Measurements from ENCODE around the gene ARFGEF2. TPM values are rescaled to one million over a fixed set of nuclear protein-coding genes. Genes with fewer than 3 reads are reported as not detected.

Gene ARFGEF2
- total and polyA plus RNA-seq, 4 donors: 7.4 to 35.1 (median 20.1) TPM

DNA sequence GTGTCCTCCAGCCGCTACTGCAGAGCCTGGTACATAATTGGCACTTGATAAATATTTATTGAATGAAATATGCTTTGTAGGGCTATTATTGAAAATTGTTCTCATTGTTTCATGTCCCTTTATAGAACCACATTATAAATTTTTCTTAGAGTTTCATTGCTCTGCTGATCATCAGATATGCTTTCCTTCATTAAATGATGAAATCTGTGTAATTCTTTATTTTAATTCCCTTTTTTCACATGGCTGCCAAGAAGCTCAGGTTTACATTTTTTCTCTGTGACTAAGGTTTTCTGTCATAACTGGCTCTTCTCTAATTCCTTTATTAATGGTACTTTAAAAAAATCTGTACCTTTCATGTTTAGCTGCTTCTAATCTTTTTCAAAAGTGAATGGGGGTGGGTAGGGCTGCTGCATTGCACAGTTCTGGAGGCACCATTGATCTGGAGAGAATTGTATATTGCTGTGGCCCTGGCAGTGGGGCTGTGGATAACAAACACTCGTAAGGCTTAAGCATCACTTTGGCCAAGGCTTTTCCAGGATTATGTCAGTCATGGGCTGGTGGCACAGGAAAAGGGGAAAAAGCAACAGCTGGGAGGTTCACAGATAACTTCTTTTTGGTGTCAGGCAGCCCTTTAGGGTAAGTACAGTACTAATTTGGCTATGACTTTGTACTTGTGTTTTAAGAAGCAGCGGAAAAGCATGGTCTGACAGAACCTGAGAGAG is 43.8 kb downstream of the ARFGEF2 start:
- Histone ChIP-seq H3K9me3 (ENCODE audit: control insufficient read depth in 4 of 4, insufficient read depth in 3 of 4, low read length in 3 of 4) (no peaks in the 10 kb centered on the region), H3K27ac (ENCODE audit: low read depth in 1 of 2, low read length in 1 of 2) (no peak overlapping the region), H3K4me3 (no peak overlapping the region), H3K4me1 (ENCODE audit: control insufficient read depth in 5 of 5, insufficient read depth in 5 of 5, low read length in 5 of 5) (no peaks in the 10 kb centered on the region), H3K36me3 (ENCODE audit: control insufficient read depth in 4 of 4, insufficient read depth in 4 of 4, low read length in 4 of 4) (peaks cover 12 to 29% (median 19%) of the 10 kb centered on the region in 4 donors), H3K9ac (ENCODE audit: insufficient read depth in 1 of 2, low read length in 2 of 2) (no peak overlapping the region), H3K27me3 (ENCODE audit: control insufficient read depth in 3 of 3, insufficient read depth in 3 of 3, low read length in 2 of 3) (no peaks in the 10 kb centered on the region)
- WGBS, 2 donors: 79 to 90% methylated on average over 3 of the region's 3 CpGs
- ATAC-seq (ENCODE audit: insufficient read depth, low FRiP score): no peak
- no peak for TF ChIP-seq CTCF (IDR thresholded peaks at IDR 0.05; ENCODE audit: control extremely low read depth, extremely low read depth)
- DNase-seq: no peak

DNA sequence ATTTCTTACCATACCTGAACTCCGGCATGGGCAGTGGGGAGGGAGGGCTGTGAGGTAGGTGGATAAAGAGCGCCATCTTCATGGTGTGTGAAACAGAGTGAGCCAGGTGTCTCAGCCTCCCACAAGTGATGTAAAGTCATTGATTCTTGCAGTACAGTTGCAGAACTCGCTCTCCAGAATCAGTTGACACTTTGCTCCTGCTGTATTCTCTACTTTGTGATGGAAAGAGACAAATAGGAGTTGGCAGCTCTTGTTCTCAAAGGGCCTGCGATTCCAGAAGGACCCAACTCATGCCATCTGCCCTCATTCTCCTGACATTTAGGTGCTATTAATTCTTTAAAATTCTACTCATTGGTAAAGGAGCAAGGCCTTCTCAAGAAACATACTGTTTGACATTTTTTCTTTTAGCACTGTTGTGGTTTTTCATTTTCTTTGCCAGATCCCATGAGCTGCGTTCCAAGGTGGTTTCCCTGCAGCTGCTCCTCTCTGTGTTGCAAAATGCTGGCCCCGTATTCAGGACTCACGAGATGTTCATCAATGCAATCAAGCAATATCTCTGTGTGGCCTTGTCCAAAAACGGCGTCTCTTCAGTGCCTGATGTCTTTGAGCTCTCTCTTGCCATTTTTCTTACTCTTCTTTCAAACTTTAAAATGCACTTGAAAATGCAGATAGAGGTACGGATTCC is 49.3 kb downstream of the ARFGEF2 start:
- no peaks in the 10 kb centered on the region for H3K4me1 ChIP-seq (ENCODE audit: control insufficient read depth in 5 of 5, insufficient read depth in 5 of 5, low read length in 5 of 5)
- H3K9ac ChIP-seq (ENCODE audit: insufficient read depth in 1 of 2, low read length in 2 of 2): no peak overlapping the region
- TF ChIP-seq CTCF (IDR thresholded peaks at IDR 0.05; ENCODE audit: control extremely low read depth, extremely low read depth): no peak
- H3K9me3 ChIP-seq (ENCODE audit: control insufficient read depth in 4 of 4, insufficient read depth in 3 of 4, low read length in 3 of 4): no peaks in the 10 kb centered on the region
- H3K27ac ChIP-seq (ENCODE audit: low read depth in 1 of 2, low read length in 1 of 2): no peak overlapping the region
- WGBS, 2 donors: 93% methylated on average over 10 of the region's 10 CpGs
- H3K4me3 ChIP-seq: no peak overlapping the region
- ATAC-seq (ENCODE audit: insufficient read depth, low FRiP score) (no peak), DNase-seq (no peak)
- peaks cover 12 to 37% (median 34%) of the 10 kb centered on the region in 4 donors for H3K36me3 ChIP-seq (ENCODE audit: control insufficient read depth in 4 of 4, insufficient read depth in 4 of 4, low read length in 4 of 4)
- H3K27me3 ChIP-seq (ENCODE audit: control insufficient read depth in 3 of 3, insufficient read depth in 3 of 3, low read length in 2 of 3): no peaks in the 10 kb centered on the region

- no peak overlapping the region for H3K4me3 ChIP-seq
- no peaks in the 10 kb centered on the region for H3K27me3 ChIP-seq (ENCODE audit: control insufficient read depth in 3 of 3, insufficient read depth in 3 of 3, low read length in 2 of 3)
- no peak overlapping the region for H3K27ac ChIP-seq (ENCODE audit: low read depth in 1 of 2, low read length in 1 of 2)
- H3K9ac ChIP-seq (ENCODE audit: insufficient read depth in 1 of 2, low read length in 2 of 2): no peak overlapping the region
- no peak for TF ChIP-seq CTCF (IDR thresholded peaks at IDR 0.05; ENCODE audit: control extremely low read depth, extremely low read depth)
- H3K9me3 ChIP-seq (ENCODE audit: control insufficient read depth in 4 of 4, insufficient read depth in 3 of 4, low read length in 3 of 4): no peaks in the 10 kb centered on the region
- WGBS, 2 donors: 62 to 92% methylated on average over 4 of the region's 4 CpGs
- H3K36me3 ChIP-seq (ENCODE audit: control insufficient read depth in 4 of 4, insufficient read depth in 4 of 4, low read length in 4 of 4): peaks cover 12 to 37% (median 31%) of the 10 kb centered on the region in 4 donors
- ATAC-seq (ENCODE audit: insufficient read depth, low FRiP score): no peak
- DNase-seq: no peak
- H3K4me1 ChIP-seq (ENCODE audit: control insufficient read depth in 5 of 5, insufficient read depth in 5 of 5, low read length in 5 of 5): no peaks in the 10 kb centered on the region
Measured at GRCh38 chr20:48971956-48972355, 50.4 kb downstream of the ARFGEF2 start.

Measured in lung (tissue), 12 donors.